GM12878 (cell line): ENCODE measurements around the gene UBALD2. TPM values are rescaled to one million over a fixed set of nuclear protein-coding genes. Genes with fewer than 3 reads are reported as not detected.

Experiments
- ATF7 ChIP-seq: fragments of 450-650 bp; IDR thresholded peaks from 2 replicates; pipeline ENCODE4 v1.6.1; 2016; ENCODE audit warnings: low read depth, mild to moderate bottlenecking
- BCL3 ChIP-seq: IDR thresholded peaks from 2 replicates; pipeline ENCODE4 v1.6.1; 2011; ENCODE audit warnings: borderline replicate concordance, low read depth, mild to moderate bottlenecking, moderate library complexity, low read length; ENCODE audit not compliant: insufficient read depth, poor library complexity, severe bottlenecking
- BCLAF1 ChIP-seq: fragments of 450-650 bp; IDR thresholded peaks from 2 replicates; pipeline ENCODE4 v1.6.1; 2017; ENCODE audit warnings: antibody characterized with exemption, mild to moderate bottlenecking, moderate library complexity
- BHLHE40 ChIP-seq, 2 experiments: fragments of 450-650 bp in 1 of 2; IDR thresholded peaks; 2 replicates each; pipeline ENCODE4 v1.6.1; 2011 to 2017; ENCODE audit warnings: low read depth in 2 of 2, borderline replicate concordance in 1 of 2, improper control_type of control experiment in 1 of 2, low read length in 1 of 2, mild to moderate bottlenecking in 1 of 2
- HDAC2 ChIP-seq: fragments of 200-600 bp; sonication (generic); IDR thresholded peaks from 2 replicates; pipeline ENCODE4 v1.6.1; 2017
- MAX ChIP-seq: IDR thresholded peaks from 2 replicates; pipeline ENCODE4 v1.6.1; 2012; ENCODE audit warnings: low read depth, low read length, improper control_type of control experiment
- NFYB ChIP-seq: IDR thresholded peaks from 2 replicates; pipeline ENCODE4 v1.6.1; 2011; ENCODE audit warnings: low read depth, mild to moderate bottlenecking, low read length, improper control_type of control experiment, moderate library complexity; ENCODE audit not compliant: insufficient read depth
- POLR2AphosphoS5 ChIP-seq: IDR thresholded peaks from 2 replicates; pipeline ENCODE4 v1.6.1; 2011; ENCODE audit warnings: mild to moderate bottlenecking, low read length, inconsistent platforms
- PRDM15 ChIP-seq: fragments of 450-650 bp; formaldehyde crosslinking; IDR thresholded peaks from 2 replicates; pipeline ENCODE4 v1.4.0; 2020; ENCODE audit warnings: mild to moderate bottlenecking, moderate library complexity
- STAT3 ChIP-seq: IDR thresholded peaks from 2 replicates; pipeline ENCODE4 v1.6.1; 2011; ENCODE audit warnings: low read depth, low read length, improper control_type of control experiment
- TBL1XR1 ChIP-seq: IDR thresholded peaks from 2 replicates; pipeline ENCODE4 v1.6.1; 2012; ENCODE audit warnings: low read depth, low read length, improper control_type of control experiment
- YY1 ChIP-seq: IDR thresholded peaks from 2 replicates; pipeline ENCODE4 v1.6.1; 2011; ENCODE audit warnings: low read depth, mild to moderate bottlenecking, low read length
- ZBED1 ChIP-seq: IDR thresholded peaks from 2 replicates; pipeline ENCODE4 v1.6.1; 2016; ENCODE audit warnings: borderline replicate concordance
- ZNF24 ChIP-seq: fragments of 450-650 bp; IDR thresholded peaks from 2 replicates; pipeline ENCODE4 v1.6.1; 2017; ENCODE audit warnings: antibody characterized with exemption, mild to moderate bottlenecking
- ZNF592 ChIP-seq: fragments of 450-650 bp; IDR thresholded peaks from 2 replicates; pipeline ENCODE4 v1.6.1; 2017; ENCODE audit warnings: mild to moderate bottlenecking, moderate library complexity
- polyA plus RNA-seq, 11 experiments: library from polyadenylated mRNA; depleted of rRNA in 4 of 11; unstranded in 6 of 11; stranded (reverse) in 5 of 11; fragments of >200 nt; fragmentation: Nextera tagmentation in 4 of 11; fragmentation: Illumina TruSeq in 1 of 11; extraction: Ambion mirVana in 4 of 11; extraction: Trizol in 1 of 11; gene quantifications; 1 replicate in 1 of 11; 2 replicates in 10 of 11; pipeline versions ENCODE4 v1.2.1 to v1.2.3, GENCODE V29; 2011 to 2016; ENCODE audit warnings: inconsistent platforms in 2 of 11, missing spikeins in 2 of 11, low read depth in 1 of 11
- total RNA-seq, 4 experiments: library from RNA; depleted of rRNA in 3 of 4; stranded (reverse); fragments of >200 nt in 3 of 4; fragmentation: Illumina TruSeq in 1 of 4; extraction: Trizol in 1 of 4; gene quantifications; 2 replicates each; pipeline versions ENCODE4 v1.2.1 to v1.2.3, GENCODE V29; 2013 to 2021

Gene UBALD2
- total and polyA plus RNA-seq, 10 of the 15 experiments (the other 5 are each of a cell fraction or from before 2014, with no cell fraction given), result 2.8 to 165 (median 20.6) TPM

- TF ChIP-seq ZNF592 (no peak), BCLAF1 (no peak), MAX (peak; percentile 37), YY1 (0 out of 2 replicates have a peak, but pooled peaks have one; percentile 39), BCL3 (no peak), NFYB (peak; percentile 96), HDAC2 (no peak), PRDM15 (CRISPR knock-in tag) (no peak), ATF7 (peak; percentile 99), BHLHE40 (IDR thresholded peaks at IDR 0.05; ENCODE audit: borderline replicate concordance in 1 of 2, low read depth in 2 of 2, low read length in 1 of 2) (peak; percentile 56 to 79), STAT3 (peak; percentile 84; the same call in 1 of the 2 replicates), ZNF24 (peak; percentile 100), ZBED1 (peak; percentile 94; the same call in 1 of the 2 replicates), TBL1XR1 (peak; percentile 96), POLR2AphosphoS5 (no peak; the same call in 1 of the 2 replicates)
These were observed at the start of gene UBALD2 (continued) for GRCh38 chr17:76264755-76265623.
